GM18517 (cell line): ENCODE results near the gene CSAD.
"Not testable (repeated sequence)": the region's sequence is repeated elsewhere in the genome, so short reads cannot be mapped to it uniquely, and the experiment has no call there.

Source experiments
- ATAC-seq: cut with Tn5 transposase; IDR thresholded peaks from one replicate; pipeline ENCODE4 v1.9.1; 2021; ENCODE audit warnings: mild to moderate bottlenecking, moderate library complexity; ENCODE audit not compliant: unreplicated experiment

The CSAD gene

DNA sequence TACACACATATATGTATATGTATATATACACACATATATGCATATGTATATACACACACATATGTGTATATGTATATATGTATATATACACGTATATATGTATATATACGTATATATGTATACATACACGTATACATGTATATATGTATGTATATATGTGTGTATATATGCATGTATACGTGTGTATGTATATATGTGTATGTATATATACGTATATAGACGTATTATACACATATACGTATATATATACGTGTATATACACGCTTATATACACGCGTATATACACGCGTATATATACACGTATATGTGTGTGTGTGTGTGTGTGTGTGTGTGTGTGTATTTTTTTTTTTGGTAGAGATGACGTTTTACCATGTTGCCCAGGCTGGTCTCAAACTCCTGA lies 33.1 kb downstream of the CSAD start:
- no peak for ATAC-seq

DNA sequence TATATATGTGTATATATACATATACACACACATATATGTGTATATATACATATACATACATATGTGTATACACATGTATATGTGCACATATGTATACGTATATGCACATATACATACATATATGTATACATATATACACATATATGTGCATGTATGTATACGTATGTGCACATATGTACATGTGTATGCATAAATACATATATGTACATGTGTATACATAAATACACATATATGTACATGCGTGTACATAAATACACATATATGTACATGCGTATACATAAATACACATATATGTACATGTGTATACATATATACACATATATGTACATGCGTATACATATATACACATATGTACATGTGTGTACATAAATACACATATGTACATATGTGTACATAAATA lies 33.5 kb downstream of the CSAD start:
- ATAC-seq = no peak

DNA sequence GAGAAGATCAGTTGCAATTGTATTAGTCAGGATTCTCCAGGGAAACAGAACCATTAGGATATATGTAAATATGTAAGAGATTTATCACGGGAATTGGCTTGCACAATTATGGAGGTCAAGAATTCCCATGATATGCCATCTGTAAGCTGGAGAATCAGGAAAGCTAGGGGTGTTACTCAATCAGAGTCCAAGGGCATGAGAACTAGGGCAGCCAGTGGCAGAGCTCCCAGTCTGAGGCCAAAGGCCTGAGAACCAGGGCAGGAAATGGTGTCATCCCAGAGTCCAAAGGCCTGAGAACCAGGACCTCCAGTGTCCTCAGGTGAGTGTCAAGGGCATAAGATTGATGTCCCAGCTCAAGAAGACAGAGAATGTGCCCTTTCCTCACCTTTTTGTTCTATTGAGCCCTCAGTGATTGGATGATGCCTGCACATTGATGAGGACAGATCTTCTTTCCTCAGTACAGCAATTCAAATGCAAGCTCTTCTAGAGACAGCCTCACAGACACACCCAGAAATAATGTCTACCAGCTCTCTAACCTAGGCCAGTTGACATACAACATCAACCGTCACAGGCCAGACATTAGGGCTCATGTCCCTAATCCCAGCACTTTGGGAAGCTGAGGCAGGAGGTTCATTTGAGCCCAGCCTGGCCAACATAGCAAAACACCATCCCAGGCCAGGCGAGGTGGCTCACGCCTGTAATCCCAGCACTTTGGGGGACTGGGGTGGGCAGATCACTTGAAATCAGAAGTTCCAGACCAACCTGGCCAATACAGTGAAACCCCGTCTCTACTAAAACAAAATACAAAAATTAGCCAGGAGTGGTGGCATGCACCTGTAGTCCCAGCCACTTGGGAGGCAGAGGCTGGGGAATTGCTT lies 35.1 kb downstream of the CSAD start:
- ATAC-seq = no peak

DNA sequence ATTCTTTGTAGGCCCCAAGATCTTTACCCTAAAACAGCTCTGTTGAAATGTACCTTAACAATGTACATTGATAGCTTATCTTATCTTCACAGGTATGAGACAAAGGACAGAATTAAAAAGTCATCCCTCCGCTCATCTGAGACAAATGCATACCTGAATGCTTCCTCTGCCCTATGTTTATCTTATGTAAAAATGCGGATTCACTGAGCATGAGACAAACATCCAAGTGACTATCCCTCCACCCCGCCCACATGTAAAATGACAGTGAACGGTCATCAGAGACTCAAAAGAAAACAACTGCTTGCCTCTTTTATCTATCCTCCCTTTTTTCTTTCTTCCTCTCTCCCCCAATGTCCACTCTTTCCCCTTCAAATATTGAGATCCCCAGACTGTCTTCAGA lies 37.4 kb downstream of the CSAD start:
- no peak for ATAC-seq

GRCh38 chr12:53133722-53134121 lies 47.0 kb downstream of the CSAD start:
- ATAC-seq = no peak

DNA sequence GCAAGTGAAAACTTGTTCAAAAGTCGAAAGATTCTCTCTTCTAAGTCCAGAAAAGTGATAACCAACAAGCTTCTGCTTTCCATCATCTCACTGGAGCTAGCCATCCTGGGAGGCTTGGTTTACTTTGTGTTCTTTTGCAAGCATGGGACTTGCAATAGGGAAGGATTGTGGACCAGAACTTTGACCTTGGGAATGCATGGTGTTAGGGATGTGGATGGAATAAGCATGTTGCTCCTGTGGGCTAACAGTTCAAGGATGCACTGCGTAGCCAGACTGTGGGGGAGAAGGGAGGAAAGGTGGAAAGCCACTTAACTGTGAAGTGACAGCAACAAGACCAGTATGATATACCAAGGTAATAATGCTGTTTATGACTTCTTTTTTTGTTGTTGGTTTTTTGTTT lies 48.9 kb downstream of the CSAD start:
- ATAC-seq = no peak

- no peak for ATAC-seq
Observed at GRCh38 chr12:53128780-53129569, 51.8 kb downstream of the CSAD start.

GRCh38 chr12:53127169-53127568 lies 53.6 kb downstream of the CSAD start:
- ATAC-seq = no peak

DNA sequence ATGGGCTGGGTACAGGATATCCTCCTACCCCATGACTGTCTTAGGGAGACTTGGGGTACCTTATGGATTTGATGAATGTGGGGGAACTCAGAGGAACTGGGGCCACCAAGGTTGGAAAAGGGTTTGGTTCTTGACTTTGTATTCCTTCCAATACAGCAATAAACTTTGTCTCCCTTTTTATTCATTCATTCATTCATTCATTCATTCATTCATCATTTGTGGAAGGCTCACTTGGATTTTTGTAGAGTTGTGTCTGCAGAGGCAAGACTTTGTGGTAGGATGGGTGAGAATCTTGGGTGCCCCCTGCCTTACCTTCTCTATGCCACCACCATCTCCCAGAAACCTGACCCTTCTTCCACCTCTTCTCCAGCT lies 56.4 kb downstream of the CSAD start:
- no peak for ATAC-seq

GRCh38 chr12:53123578-53124351 lies 57.0 kb downstream of the CSAD start:
- no peak for ATAC-seq

DNA sequence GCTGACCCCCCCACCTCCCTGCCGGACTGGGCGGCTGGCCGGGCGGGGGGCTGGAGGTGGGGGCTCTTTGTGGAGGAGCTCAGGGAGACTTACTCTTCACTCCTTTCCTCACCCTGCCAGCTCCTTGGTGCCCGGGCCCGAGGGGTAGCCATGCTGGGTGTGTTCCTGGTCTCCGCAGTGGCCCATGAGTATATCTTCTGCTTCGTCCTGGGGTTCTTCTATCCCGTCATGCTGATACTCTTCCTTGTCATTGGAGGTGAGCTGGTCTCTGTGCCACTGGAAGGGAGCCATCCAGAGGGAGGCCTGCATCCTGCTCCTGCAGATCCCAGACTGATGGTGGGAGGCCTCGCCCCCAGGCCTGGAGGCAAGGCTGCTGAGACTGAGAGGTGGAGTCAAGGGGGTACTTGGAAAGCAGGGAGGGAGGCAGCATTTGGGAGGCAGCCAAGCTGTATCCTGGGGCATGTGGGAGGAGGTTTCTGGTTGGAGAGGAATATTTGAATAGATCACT lies 57.7 kb downstream of the CSAD start:
- no peak for ATAC-seq

GRCh38 chr12:53120685-53121525 lies 59.8 kb downstream of the CSAD start:
- ATAC-seq = no peak

- no peak for ATAC-seq
Observed at GRCh38 chr12:53118751-53119300, 61.9 kb downstream of the CSAD start.

DNA sequence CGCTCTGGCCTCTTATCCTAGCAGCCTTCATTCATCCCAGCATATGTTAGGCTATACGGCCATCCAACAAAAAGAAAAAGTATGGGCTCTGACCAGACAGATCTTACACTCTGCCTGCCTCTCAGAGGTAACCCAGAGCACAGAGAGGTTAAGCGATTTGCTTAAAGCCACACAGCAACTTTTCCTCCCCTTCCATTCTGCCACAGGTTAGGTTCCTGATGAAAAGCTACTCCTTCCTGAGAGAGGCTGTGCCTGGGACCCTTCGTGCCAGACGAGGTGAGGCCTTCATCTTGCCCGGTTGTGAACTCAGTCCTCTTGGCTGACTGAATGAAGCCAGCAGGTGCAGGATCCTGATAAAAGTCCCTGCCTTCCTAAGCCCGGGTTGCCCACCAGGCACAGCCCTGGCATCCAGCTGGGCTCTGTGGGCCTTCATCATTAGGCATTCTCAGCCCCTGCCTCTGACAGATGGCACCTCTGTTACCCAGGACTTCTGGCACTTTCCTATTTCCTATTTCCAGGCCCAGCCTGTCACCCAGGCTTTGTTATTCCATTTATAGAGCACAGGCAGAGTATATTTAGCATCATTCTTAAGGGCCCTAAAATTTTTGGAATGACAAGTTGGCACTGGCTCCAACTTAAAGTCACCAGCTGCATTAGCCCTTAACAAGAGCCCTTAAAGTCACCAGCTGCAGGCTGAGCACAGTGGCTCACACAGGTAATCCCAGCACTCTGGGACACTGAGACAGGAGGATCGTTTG lies 64.7 kb downstream of the CSAD start:
- ATAC-seq = no peak

DNA sequence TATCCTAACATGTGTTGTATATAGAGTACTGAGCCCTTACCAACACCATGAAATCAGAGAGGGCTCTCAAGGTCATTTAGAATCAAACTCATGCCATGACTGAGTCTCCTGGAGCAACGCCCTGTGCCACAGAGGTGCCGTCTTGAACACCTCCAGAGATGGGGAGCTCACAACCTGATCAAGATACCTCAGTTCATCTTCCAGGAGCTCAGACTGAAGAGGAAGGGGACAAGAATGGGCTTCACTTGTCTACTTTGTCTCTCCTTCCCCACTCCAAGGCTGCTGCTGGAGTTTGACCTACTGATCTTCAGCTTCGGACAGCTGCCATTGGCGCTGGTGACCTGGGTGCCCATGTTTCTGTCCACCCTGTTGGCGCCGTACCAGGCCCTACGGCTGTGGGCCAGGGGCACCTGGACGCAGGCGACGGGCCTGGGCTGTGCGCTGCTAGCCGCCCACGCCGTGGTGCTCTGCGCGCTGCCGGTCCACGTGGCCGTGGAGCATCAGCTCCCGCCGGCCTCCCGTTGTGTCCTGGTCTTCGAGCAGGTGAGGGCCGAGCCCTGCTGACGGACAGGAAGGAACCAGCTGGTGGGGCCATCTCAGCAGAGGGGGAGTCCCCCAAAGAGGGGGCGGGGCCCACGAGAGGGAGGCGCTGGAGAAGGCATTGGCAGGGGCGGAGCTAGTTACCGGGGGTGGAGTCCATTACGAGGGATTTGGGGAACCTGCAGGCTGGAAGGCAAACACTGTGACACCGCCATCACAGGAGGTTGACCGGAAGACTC lies 65.4 kb downstream of the CSAD start:
- ATAC-seq = no peak

DNA sequence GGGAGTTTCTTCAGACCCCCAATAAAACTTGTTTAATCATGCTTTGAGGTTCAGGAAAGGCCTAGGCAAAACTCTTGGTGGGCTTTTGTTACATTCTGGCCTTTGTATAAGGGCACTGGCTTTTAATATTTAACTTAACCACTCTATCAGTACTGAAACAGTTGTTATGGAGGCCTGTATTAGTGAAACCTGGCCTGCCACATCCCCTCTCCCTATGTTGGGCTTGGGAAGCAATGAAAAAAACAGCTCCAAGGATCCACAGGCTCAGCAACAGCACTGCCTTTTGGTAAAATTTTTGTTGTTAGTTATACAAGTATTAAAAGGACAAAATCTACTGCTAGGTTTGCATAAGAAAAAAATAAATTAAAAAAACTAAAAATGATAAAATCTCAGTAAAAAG lies 66.8 kb downstream of the CSAD start:
- no peak for ATAC-seq

DNA sequence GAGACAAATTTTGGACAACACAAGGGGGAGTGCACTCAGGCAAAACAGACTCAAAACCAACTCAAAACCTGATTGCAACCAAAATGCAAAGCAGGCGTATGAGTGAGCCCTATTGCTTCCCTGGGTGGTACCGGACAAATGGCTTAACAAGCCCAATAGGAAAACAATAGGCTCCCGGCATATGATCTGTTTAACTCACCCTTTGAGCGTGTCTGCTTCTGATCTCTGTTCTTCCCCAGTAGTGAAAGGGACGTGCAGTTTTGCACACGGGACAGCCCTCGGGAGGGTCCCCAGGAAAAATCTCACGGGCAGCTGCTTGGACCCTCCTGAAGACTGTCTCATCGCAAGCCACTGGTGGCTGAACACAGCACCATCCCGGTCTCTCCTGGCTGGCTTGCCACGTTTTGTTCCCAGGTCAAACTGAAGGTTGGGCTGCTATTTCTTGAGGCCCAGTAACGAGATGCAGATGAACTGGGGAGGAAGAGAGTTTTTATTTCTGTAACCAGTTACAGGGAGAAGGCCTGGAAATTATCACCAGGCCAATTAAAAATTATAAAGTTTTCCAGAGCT lies 67.5 kb downstream of the CSAD start:
- ATAC-seq = no peak

DNA sequence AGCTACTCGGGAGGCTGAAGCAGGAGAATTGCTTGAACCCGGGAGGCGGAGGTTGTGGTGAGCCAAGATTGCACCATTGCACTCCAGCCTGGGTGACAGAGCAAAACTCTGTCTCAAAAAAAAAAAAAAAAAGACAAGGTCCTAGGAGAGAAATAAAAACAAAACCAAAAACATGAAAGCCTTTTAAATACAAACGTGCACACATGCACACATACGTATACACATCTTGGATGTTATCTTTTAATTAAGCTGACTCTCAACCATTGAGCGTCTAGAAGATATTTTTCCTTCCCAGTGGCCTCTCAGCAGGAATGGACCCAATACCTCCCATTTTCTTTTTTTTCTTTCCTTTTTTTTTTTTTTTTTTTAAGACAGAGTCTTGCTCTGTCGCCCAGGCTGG lies 68.3 kb downstream of the CSAD start:
- ATAC-seq = not testable (repeated sequence)
